ENCODE results near the gene CLCA4. TPM values are rescaled to one million over a fixed set of nuclear protein-coding genes. Genes with fewer than 3 reads are reported as not detected.

Gene CLCA4
- total and polyA plus RNA-seq, 2 of the 4 experiments (the other 2 are of a cell fraction): not detected

- H2AK9ac ChIP-seq (replicated peaks; ENCODE audit: low read depth, low read length, poor library complexity): no peak overlapping the region
- in situ Hi-C loops (cut with MboI; ENCODE audit: low sequenced_read_pairs): no loop called here
- H3K4me3 ChIP-seq (ENCODE audit: insufficient read depth, low read depth, low read length): no peak overlapping the region
- intact Hi-C loops (cut with micrococcal nuclease): no loop called here
- no peaks in the 10 kb centered on the region for H3K36me3 ChIP-seq (ENCODE audit: control insufficient read depth, insufficient read depth, low read length)
- H2AFZ ChIP-seq (replicated peaks; ENCODE audit: low read length, poor library complexity): no peak overlapping the region
- no peak overlapping the region for H4K8ac ChIP-seq (ENCODE audit: low read depth in 2 of 2, low read length in 2 of 2)
- H3K23ac ChIP-seq (ENCODE audit: low read depth, low read length): no peak overlapping the region
- H3K27ac ChIP-seq (ENCODE audit: insufficient read depth, low read length): no peak overlapping the region
- no peak overlapping the region for H4K5ac ChIP-seq (ENCODE audit: low read depth, low read length)
- H3K4me1 ChIP-seq (ENCODE audit: control insufficient read depth, insufficient read depth, low read length): no peaks in the 10 kb centered on the region
- no TSS peak for BruUV-seq (replicated peaks)
- H3K4me2 ChIP-seq (ENCODE audit: low read depth, low read length): no peak overlapping the region
- no peaks in the 10 kb centered on the region for H4K20me1 ChIP-seq (ENCODE audit: insufficient read depth, low read length)
- dilution Hi-C loops (cut with HindIII; ENCODE audit: low sequenced_read_pairs, unreplicated experiment): no loop called here
- H3K14ac ChIP-seq (replicated peaks; ENCODE audit: low read depth, low read length): no peak overlapping the region
- H2BK120ac ChIP-seq (ENCODE audit: low read depth, low read length): no peak overlapping the region
- ChIA-PET CTCF (no interaction called here), POLR2A (ENCODE audit: unreplicated experiment) (no interaction called here)
- no peaks in the 10 kb centered on the region for H3K79me1 ChIP-seq (ENCODE audit: low read depth in 1 of 2, low read length in 2 of 2)
- H3K9me1 ChIP-seq (ENCODE audit: insufficient read depth, low read length): no peaks in the 10 kb centered on the region
- no peak overlapping the region for H3K4ac ChIP-seq (ENCODE audit: low read depth, low read length)
- H3K56ac ChIP-seq (ENCODE audit: extremely low read depth, insufficient read depth, low read length): no peak overlapping the region
- no peak overlapping the region for H2BK5ac ChIP-seq (ENCODE audit: low read depth, low read length, poor library complexity, severe bottlenecking)
- no peak overlapping the region for H2BK15ac ChIP-seq (ENCODE audit: low read depth, low read length)
- H4K91ac ChIP-seq (ENCODE audit: insufficient read depth, low read depth, low read length): no peak overlapping the region
- peaks cover 3% of the 10 kb centered on the region; the same call in 1 of the 2 replicates for H3K27me3 ChIP-seq (ENCODE audit: control insufficient read depth, insufficient read depth, low read length)
- H3K9ac ChIP-seq (ENCODE audit: low read depth, low read length): no peak overlapping the region
- no peaks in the 10 kb centered on the region for H3K9me3 ChIP-seq (ENCODE audit: control insufficient read depth, insufficient read depth, low read length)
- ATAC-seq (ENCODE audit: low read depth): no peak
- DNase-seq: no peak
- no peak overlapping the region for H2AK5ac ChIP-seq (ENCODE audit: low read depth, low read length)
- H3K18ac ChIP-seq (ENCODE audit: low read depth, low read length): no peak overlapping the region
- H2BK20ac ChIP-seq (ENCODE audit: low read depth, low read length): no peak overlapping the region
- TF ChIP-seq FOS (IDR thresholded peaks at IDR 0.05; ENCODE audit: low read depth, low read length) (no peak), RAD21 (IDR thresholded peaks at IDR 0.05; ENCODE audit: low read length) (no peak), MAZ (IDR thresholded peaks at IDR 0.05; ENCODE audit: borderline replicate concordance, low read depth, low read length) (no peak), CHD1 (IDR thresholded peaks at IDR 0.05; ENCODE audit: low read depth, low read length) (no peak), RCOR1 (IDR thresholded peaks at IDR 0.05; ENCODE audit: insufficient replicate concordance, low read length) (no peak), SMC3 (IDR thresholded peaks at IDR 0.05; ENCODE audit: low read depth, low read length) (no peak)
Measured at GRCh38 chr1:86618358-86618757, 71.5 kb downstream of the CLCA4 start.
